Endodermal cell (in vitro differentiated cells): ENCODE results near the gene TSTD2. TPM values are rescaled to one million over a fixed set of nuclear protein-coding genes. Genes with fewer than 3 reads are reported as not detected.

Source experiments
- DNase-seq: peaks from one replicate; pipeline ENCODE4 v3.0.0-alpha.2; 2017
- H3K27ac ChIP-seq: 2 replicates; pipeline ENCODE4 v1.5.1; 2013; ENCODE audit warnings: mild to moderate bottlenecking, low read depth, low read length, moderate library complexity
- H3K27me3 ChIP-seq: 2 replicates; pipeline ENCODE4 v1.6.1; 2013; ENCODE audit warnings: mild to moderate bottlenecking, low read length, moderate library complexity; ENCODE audit not compliant: insufficient read depth, control insufficient read depth, poor library complexity, severe bottlenecking
- H3K36me3 ChIP-seq: 2 replicates; pipeline ENCODE4 v1.7.0; 2013; ENCODE audit warnings: mild to moderate bottlenecking, low read length, moderate library complexity; ENCODE audit not compliant: control insufficient read depth, insufficient read depth
- H3K4me1 ChIP-seq: one replicate; pipeline ENCODE4 v1.7.0; 2013; ENCODE audit warnings: low read length; ENCODE audit not compliant: control insufficient read depth, insufficient read depth
- H3K4me3 ChIP-seq: 2 replicates; pipeline ENCODE4 v1.5.1; 2013; ENCODE audit warnings: mild to moderate bottlenecking, low read length, moderate library complexity
- H3K9ac ChIP-seq: 2 replicates; pipeline ENCODE4 v1.6.1; 2013; ENCODE audit warnings: mild to moderate bottlenecking, low read length, moderate library complexity; ENCODE audit not compliant: poor library complexity, severe bottlenecking; ENCODE audit errors: extremely low read depth
- H3K9me3 ChIP-seq: 2 replicates; pipeline ENCODE4 v1.6.1; 2013; ENCODE audit warnings: mild to moderate bottlenecking, low read length, moderate library complexity; ENCODE audit not compliant: control insufficient read depth
- H3K27ac Mint-ChIP-seq: 2 replicates; pipeline ENCODE4 v1.8.0; 2020; ENCODE audit warnings: mixed read lengths
- H3K27me3 Mint-ChIP-seq: 2 replicates; pipeline ENCODE4 v1.8.0; 2021; ENCODE audit warnings: mild to moderate bottlenecking, mixed read lengths; ENCODE audit not compliant: insufficient read depth
- H3K36me3 Mint-ChIP-seq: 2 replicates; pipeline ENCODE4 v1.8.0; 2020; ENCODE audit warnings: low read depth, mixed read lengths
- H3K4me1 Mint-ChIP-seq: 2 replicates; pipeline ENCODE4 v1.8.0; 2020; ENCODE audit warnings: mixed read lengths
- H3K4me3 Mint-ChIP-seq: 2 replicates; pipeline ENCODE4 v1.8.0; 2020; ENCODE audit warnings: mild to moderate bottlenecking, moderate library complexity, mixed read lengths
- H3K9me3 Mint-ChIP-seq: 2 replicates; pipeline ENCODE4 v1.8.0; 2020; ENCODE audit warnings: mild to moderate bottlenecking, mixed read lengths
- WGBS, 2 experiments: methylation state at CpG; one replicate each; pipeline versions ENCODE4 v1.1.5 to v1.1.7; 2013; ENCODE audit warnings: missing lambda C conversion rate in 2 of 2, mixed read lengths in 1 of 2; ENCODE audit not compliant: insufficient coverage in 1 of 2, insufficient read length in 1 of 2; 5-methylcytosine and 5-hydroxymethylcytosine counted together
- total RNA-seq, 2 donors: library from RNA; stranded (reverse); fragmentation: NEBNext Ultra II Directional in 1 of 2; extraction: Animal tissue kit (Norgen Biotek cat#: 25700) in 1 of 2; gene quantifications; 2 replicates in 1 of 2; 3 replicates in 1 of 2; pipeline ENCODE4 v1.2.1, GENCODE V29; 2021
- TF ChIP-seq, protein P1 (sequence below): fragments of 200-600 bp; sonication (generic); conservative IDR thresholded peaks from 2 replicates; pipeline ENCODE4 v1.5.0; 2021; ENCODE audit warnings: antibody characterized with exemption, mild to moderate bottlenecking

Gene TSTD2
- total RNA-seq, 2 donors from 2014 or later, result 23.0 TPM

- Histone ChIP-seq H3K36me3 (no peaks in the 10 kb centered on the region), H3K27me3 (no peaks in the 10 kb centered on the region), H3K4me1 (no peaks in the 10 kb centered on the region), H3K27ac (no peak overlapping the region), H3K9ac (no peak overlapping the region), H3K4me3 (no peak overlapping the region), H3K9me3 (no peaks in the 10 kb centered on the region)
- 91 to 94% methylated on average over 9 to 13 of the region's 13 CpGs for WGBS, 2 experiments
- no peak for DNase-seq
- H3K4me3 Mint-ChIP-seq, result no peak overlapping the region
- no peaks in the 10 kb centered on the region for H3K36me3 Mint-ChIP-seq
- H3K27ac Mint-ChIP-seq, result no peak overlapping the region
- TF ChIP-seq, protein P1, sequence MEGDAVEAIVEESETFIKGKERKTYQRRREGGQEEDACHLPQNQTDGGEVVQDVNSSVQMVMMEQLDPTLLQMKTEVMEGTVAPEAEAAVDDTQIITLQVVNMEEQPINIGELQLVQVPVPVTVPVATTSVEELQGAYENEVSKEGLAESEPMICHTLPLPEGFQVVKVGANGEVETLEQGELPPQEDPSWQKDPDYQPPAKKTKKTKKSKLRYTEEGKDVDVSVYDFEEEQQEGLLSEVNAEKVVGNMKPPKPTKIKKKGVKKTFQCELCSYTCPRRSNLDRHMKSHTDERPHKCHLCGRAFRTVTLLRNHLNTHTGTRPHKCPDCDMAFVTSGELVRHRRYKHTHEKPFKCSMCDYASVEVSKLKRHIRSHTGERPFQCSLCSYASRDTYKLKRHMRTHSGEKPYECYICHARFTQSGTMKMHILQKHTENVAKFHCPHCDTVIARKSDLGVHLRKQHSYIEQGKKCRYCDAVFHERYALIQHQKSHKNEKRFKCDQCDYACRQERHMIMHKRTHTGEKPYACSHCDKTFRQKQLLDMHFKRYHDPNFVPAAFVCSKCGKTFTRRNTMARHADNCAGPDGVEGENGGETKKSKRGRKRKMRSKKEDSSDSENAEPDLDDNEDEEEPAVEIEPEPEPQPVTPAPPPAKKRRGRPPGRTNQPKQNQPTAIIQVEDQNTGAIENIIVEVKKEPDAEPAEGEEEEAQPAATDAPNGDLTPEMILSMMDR, result no peak
- peaks cover 6% of the 10 kb centered on the region for H3K27me3 Mint-ChIP-seq
- peaks cover 14% of the 10 kb centered on the region for H3K4me1 Mint-ChIP-seq
- no peaks in the 10 kb centered on the region for H3K9me3 Mint-ChIP-seq
Observed at GRCh38 chr9:97563458-97564135, 69.6 kb downstream of the TSTD2 start.

DNA sequence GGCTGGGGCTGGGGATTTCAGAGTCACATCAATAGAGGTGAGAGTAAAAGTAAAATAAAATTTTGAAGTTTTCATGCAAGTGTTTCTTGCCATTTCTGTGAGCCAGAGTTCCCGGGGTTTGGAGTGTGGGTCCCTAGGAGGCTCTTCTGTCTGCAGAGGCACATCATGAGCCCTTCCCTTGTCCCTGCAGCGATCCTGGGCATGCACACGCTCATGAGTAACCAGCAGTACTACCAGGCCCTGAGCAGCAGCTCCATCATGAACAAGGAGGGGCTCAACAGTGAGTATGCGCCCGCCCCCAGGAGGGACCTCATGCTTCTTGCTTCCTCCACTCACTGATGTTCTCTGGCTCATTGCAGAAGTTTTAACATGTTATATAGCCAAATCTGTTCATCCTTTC is 70.6 kb downstream of the TSTD2 start:
- Mint-ChIP-seq H3K4me1 (peaks cover 14% of the 10 kb centered on the region), H3K4me3 (no peak overlapping the region)

GRCh38 chr9:97561501-97561900 is 71.7 kb downstream of the TSTD2 start:
- H3K4me1 Mint-ChIP-seq, result peaks cover 14% of the 10 kb centered on the region
- H3K4me3 Mint-ChIP-seq, result no peak overlapping the region
- no peak for DNase-seq
- H3K9ac ChIP-seq, result no peak overlapping the region
- no peaks in the 10 kb centered on the region for H3K36me3 ChIP-seq
- no peaks in the 10 kb centered on the region for H3K36me3 Mint-ChIP-seq
- WGBS, 2 experiments, result 90 to 94% methylated on average over 1 to 3 of the region's 3 CpGs
- no peaks in the 10 kb centered on the region for H3K27me3 ChIP-seq
- H3K27ac ChIP-seq, result no peak overlapping the region
- no peaks in the 10 kb centered on the region for H3K4me1 ChIP-seq
- H3K27ac Mint-ChIP-seq, result no peak overlapping the region
- peaks cover 2% of the 10 kb centered on the region for H3K27me3 Mint-ChIP-seq
- no peak overlapping the region for H3K4me3 ChIP-seq
- H3K9me3 Mint-ChIP-seq, result no peaks in the 10 kb centered on the region
- TF ChIP-seq, protein P1, result no peak
- no peaks in the 10 kb centered on the region for H3K9me3 ChIP-seq

More for the DNA sequence above, 70.6 kb downstream of the TSTD2 start:
- Histone ChIP-seq H3K9ac (no peak overlapping the region), H3K9me3 (no peaks in the 10 kb centered on the region), H3K27me3 (no peaks in the 10 kb centered on the region), H3K4me3 (no peak overlapping the region), H3K4me1 (no peaks in the 10 kb centered on the region), H3K27ac (no peak overlapping the region), H3K36me3 (no peaks in the 10 kb centered on the region)
- TF ChIP-seq, protein P1, result no peak
- peaks cover 3% of the 10 kb centered on the region for H3K27me3 Mint-ChIP-seq
- no peak for DNase-seq
- no peaks in the 10 kb centered on the region for H3K9me3 Mint-ChIP-seq
- 86 to 90% methylated on average over 1 to 5 of the region's 5 CpGs for WGBS, 2 experiments
- H3K36me3 Mint-ChIP-seq, result no peaks in the 10 kb centered on the region
- no peak overlapping the region for H3K27ac Mint-ChIP-seq
